Caco-2 (cell line): Measurements from ENCODE around the gene NECTIN1. TPM values are rescaled to one million over a fixed set of nuclear protein-coding genes. Genes with fewer than 3 reads are reported as not detected.

Experiments
- BruUV-seq: library from RNA; stranded (reverse); fragments of 400-500 nt; replicated peaks from 2 replicates; lab custom pipeline; 2021; lab: Mats Ljungman, UMichigan
- CTCF ChIA-PET: fragments of 300-600 bp; sonication (Branson Sonifier 250); formaldehyde crosslinking; loops from one replicate; lab custom pipeline; 2022; ENCODE audit warnings: antibody characterized with exemption; lab: Charles Lee
- POLR2A ChIA-PET: fragments of 300-600 bp; sonication (Branson Sonifier 250); formaldehyde crosslinking; loops from one replicate; lab custom pipeline; 2022; ENCODE audit warnings: antibody characterized with exemption; lab: Charles Lee
- DNase-seq, 2 experiments: peaks; one replicate each; pipeline versions ENCODE4 v3.0.0 to v3.0.0-alpha.2; 2020 to 2022
- H3K27me3 ChIP-seq: replicated peaks from 2 replicates; pipeline ENCODE4 v1.6.0; 2011; ENCODE audit warnings: low read length; ENCODE audit not compliant: control insufficient read depth, insufficient read depth
- H3K36me3 ChIP-seq: 2 replicates; pipeline ENCODE4 v1.5.1; 2011; ENCODE audit warnings: low read length; ENCODE audit not compliant: control insufficient read depth, insufficient read depth
- H3K4me1 ChIP-seq: fragments of 250-450 bp; sonication (Bioruptor Pico); 2 replicates; pipeline ENCODE4 v1.5.1; 2020; ENCODE audit warnings: mild to moderate bottlenecking
- H3K4me3 ChIP-seq: 2 replicates; pipeline ENCODE4 v1.5.1; 2011; ENCODE audit warnings: low read depth, mild to moderate bottlenecking, control low read depth, low read length
- H3K9me3 ChIP-seq: fragments of 250-450 bp; sonication (Bioruptor Pico); 2 replicates; pipeline ENCODE4 v1.5.1; 2020; ENCODE audit warnings: mild to moderate bottlenecking, moderate library complexity
- H3K27ac Mint-ChIP-seq: one replicate; pipeline ENCODE4 v1.8.0; 2022; ENCODE audit warnings: mixed read lengths; ENCODE audit not compliant: unreplicated experiment
- H3K27me3 Mint-ChIP-seq: one replicate; pipeline ENCODE4 v1.8.0; 2022; ENCODE audit warnings: mixed read lengths; ENCODE audit not compliant: insufficient read depth, unreplicated experiment
- H3K36me3 Mint-ChIP-seq: one replicate; pipeline ENCODE4 v1.8.0; 2022; ENCODE audit warnings: mild to moderate bottlenecking, mixed read lengths; ENCODE audit not compliant: insufficient read depth, unreplicated experiment
- H3K4me1 Mint-ChIP-seq: one replicate; pipeline ENCODE4 v1.8.0; 2022; ENCODE audit warnings: low read depth, mixed read lengths; ENCODE audit not compliant: unreplicated experiment
- H3K4me3 Mint-ChIP-seq: one replicate; pipeline ENCODE4 v1.8.0; 2022; ENCODE audit warnings: mild to moderate bottlenecking, moderate library complexity, mixed read lengths; ENCODE audit not compliant: unreplicated experiment
- H3K9me3 Mint-ChIP-seq: one replicate; pipeline ENCODE4 v1.8.0; 2022; ENCODE audit warnings: mixed read lengths; ENCODE audit not compliant: unreplicated experiment
- CTCF ChIP-seq, 2 experiments: fragments of 200-600 bp in 1 of 2; IDR thresholded peaks; 1 replicate in 1 of 2; 2 replicates in 1 of 2; pipeline versions ENCODE4 v1.5.1 to v1.8.0; 2011 to 2022; ENCODE audit warnings: antibody characterized with exemption in 1 of 2, control low read depth in 1 of 2, inconsistent platforms in 1 of 2, low read depth in 1 of 2, low read length in 1 of 2, mild to moderate bottlenecking in 1 of 2, moderate library complexity in 1 of 2; ENCODE audit not compliant: insufficient read depth in 1 of 2, severe bottlenecking in 1 of 2, unreplicated experiment in 1 of 2
- intact Hi-C: fragments of 100-400 bp; cut with micrococcal nuclease; formaldehyde crosslinking; loops from one replicate; pipeline ENCODE4 v1.10.0; 2022; ENCODE audit not compliant: unreplicated experiment
- total RNA-seq: library from RNA; stranded (reverse); gene quantifications from 2 replicates; pipeline ENCODE4 v1.2.3, GENCODE V29; 2022

NECTIN1 gene
- total RNA-seq, 1 experiment from 2014 or later = 60.1 TPM

DNA sequence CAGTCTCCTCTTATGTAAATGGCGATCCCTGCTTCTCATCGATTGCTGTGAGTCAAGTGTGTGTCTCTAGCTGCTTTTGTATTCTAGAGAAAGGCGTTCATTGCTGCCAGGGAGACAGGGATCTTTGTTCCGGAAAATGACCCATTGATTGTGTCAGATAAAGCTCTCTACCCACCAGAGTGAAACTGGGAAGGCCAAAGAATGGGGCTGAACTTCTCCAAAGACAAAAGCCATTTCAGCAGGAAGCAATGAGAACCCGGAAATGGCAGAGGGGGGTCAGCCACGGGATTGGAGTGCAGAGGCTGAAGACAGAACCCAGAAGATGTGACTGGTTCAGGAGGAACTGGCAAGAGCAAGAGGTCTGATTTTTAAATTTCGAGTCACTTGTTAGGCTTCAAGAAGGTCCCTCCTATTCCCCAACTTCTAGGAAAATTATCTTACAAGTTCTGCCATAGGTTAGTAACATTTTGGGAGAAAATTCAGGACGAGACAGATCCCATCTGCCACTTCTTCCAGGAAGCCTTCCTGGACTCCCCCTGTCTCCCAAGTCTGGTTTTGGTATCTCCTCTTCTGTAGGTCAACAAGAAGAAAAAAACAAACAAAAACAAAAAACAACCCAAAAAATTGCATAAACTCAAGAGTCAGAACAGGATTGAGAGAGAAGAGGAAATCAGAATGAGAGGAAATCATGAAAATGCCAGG, 110.6 kb downstream of the NECTIN1 start:
- H3K27ac Mint-ChIP-seq = peak overlapping the region; percentile 17
- H3K9me3 Mint-ChIP-seq = no peaks in the 10 kb centered on the region
- no peak for DNase-seq
- intact Hi-C loops = no loop called here
- Histone ChIP-seq H3K36me3 (no peaks in the 10 kb centered on the region), H3K4me3 (no peak overlapping the region), H3K27me3 (no peaks in the 10 kb centered on the region), H3K4me1 (peaks cover 28% of the 10 kb centered on the region), H3K9me3 (no peaks in the 10 kb centered on the region)
- H3K36me3 Mint-ChIP-seq = peaks cover 5% of the 10 kb centered on the region
- no peak for TF ChIP-seq CTCF (IDR thresholded peaks at IDR 0.05; ENCODE audit: insufficient read depth in 1 of 2, low read depth in 1 of 2, low read length in 1 of 2, severe bottlenecking in 1 of 2, unreplicated experiment in 1 of 2)
- peaks cover 4% of the 10 kb centered on the region for H3K27me3 Mint-ChIP-seq
- POLR2A ChIA-PET = interaction anchor here (0.7 kb wide), 1 partner anchor 312 kb away, joined by 3 read pairs; no protein-coding TSS in a partner anchor
- CTCF ChIA-PET = no interaction called here
- H3K4me3 Mint-ChIP-seq = no peak overlapping the region
- H3K4me1 Mint-ChIP-seq = peaks cover 25% of the 10 kb centered on the region
- BruUV-seq = no TSS peak

DNA sequence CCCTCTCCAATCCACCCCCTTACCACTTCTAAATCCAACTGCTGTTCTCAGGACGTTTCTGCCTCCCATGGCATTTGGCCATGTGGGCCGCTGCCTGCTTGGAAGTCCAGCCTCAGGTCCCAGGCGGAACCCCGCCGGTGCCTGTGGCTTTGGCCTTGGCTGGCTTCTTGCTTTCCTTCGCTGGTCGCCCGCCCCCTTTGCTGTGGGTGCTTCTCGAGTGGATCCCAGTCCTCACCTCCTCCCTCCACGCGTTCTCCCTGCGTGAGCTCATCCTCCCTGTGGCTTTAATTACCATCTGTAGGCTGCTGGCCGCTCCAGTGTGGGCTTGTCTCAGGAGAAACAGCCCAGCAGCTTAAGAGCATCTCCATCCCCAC, 111.7 kb downstream of the NECTIN1 start:
- Histone ChIP-seq H3K27me3 (no peaks in the 10 kb centered on the region), H3K4me3 (no peak overlapping the region), H3K36me3 (no peaks in the 10 kb centered on the region), H3K4me1 (peaks cover 28% of the 10 kb centered on the region), H3K9me3 (no peaks in the 10 kb centered on the region)
- no peak for TF ChIP-seq CTCF (IDR thresholded peaks at IDR 0.05; ENCODE audit: insufficient read depth in 1 of 2, low read depth in 1 of 2, low read length in 1 of 2, severe bottlenecking in 1 of 2, unreplicated experiment in 1 of 2)
- Mint-ChIP-seq H3K27me3 (no peaks in the 10 kb centered on the region), H3K9me3 (no peaks in the 10 kb centered on the region), H3K27ac (peak overlapping the region; percentile 17), H3K36me3 (peaks cover 5% of the 10 kb centered on the region), H3K4me3 (peak overlapping the region; percentile 1), H3K4me1 (peaks cover 25% of the 10 kb centered on the region)
- intact Hi-C loops = no loop called here
- no TSS peak for BruUV-seq
- DNase-seq = no peak
- CTCF ChIA-PET = no interaction called here
- POLR2A ChIA-PET = no interaction called here

DNA sequence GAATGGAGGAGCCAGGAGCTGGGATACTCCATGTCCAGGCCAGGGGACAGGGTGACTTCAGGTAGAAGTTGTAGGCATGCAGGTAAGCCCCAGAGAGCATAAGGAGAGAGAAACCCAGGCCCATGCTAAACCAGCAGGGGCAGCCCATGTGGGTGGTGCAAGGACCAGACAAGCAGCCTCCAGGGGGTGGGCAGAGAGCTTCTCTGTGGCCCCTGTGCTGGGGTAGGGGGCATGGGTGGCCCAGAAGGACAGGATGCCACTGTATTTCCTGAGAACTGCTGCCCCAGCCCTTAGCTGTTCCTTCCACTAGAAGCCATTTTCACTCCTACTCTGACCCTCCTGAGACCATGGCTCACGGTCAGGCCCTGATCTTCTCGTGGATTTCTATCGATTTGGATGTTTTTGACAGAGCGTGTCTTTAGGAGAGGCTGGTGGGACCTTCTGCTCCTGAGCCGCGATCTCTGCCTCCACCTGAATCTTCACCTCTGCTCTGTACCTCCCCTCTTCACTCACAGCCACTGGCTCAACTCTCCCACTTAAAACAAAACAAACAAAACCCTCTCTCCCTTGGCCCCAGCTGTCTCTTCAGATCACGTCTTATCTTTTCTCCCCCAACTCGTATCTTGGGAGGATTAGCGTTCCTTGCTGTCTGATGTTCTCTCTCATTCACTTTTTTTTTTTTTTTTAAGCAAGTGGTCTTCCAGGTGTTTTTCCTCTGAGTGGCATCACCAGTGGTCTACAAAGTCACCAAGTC, 112.2 kb downstream of the NECTIN1 start:
- Mint-ChIP-seq H3K36me3 (peaks cover 5% of the 10 kb centered on the region), H3K4me1 (peaks cover 25% of the 10 kb centered on the region), H3K9me3 (no peaks in the 10 kb centered on the region), H3K27me3 (no peaks in the 10 kb centered on the region), H3K4me3 (peak overlapping the region; percentile 1), H3K27ac (peak overlapping the region; percentile 24)
- ChIA-PET CTCF (no interaction called here), POLR2A (no interaction called here)
- no TSS peak for BruUV-seq
- no peak for DNase-seq
- intact Hi-C loops = no loop called here
- H3K4me3 ChIP-seq = no peak overlapping the region
- TF ChIP-seq CTCF (IDR thresholded peaks at IDR 0.05; ENCODE audit: insufficient read depth in 1 of 2, low read depth in 1 of 2, low read length in 1 of 2, severe bottlenecking in 1 of 2, unreplicated experiment in 1 of 2) = no peak
- H3K27me3 ChIP-seq = no peaks in the 10 kb centered on the region
- H3K9me3 ChIP-seq = no peaks in the 10 kb centered on the region
- H3K4me1 ChIP-seq = peaks cover 28% of the 10 kb centered on the region
- no peaks in the 10 kb centered on the region for H3K36me3 ChIP-seq
